Suprapubic skin (tissue), 4 donors: ENCODE results near the gene CD63. TPM values are rescaled to one million over a fixed set of nuclear protein-coding genes. Genes with fewer than 3 reads are reported as not detected.

Experiments
- DNase-seq, 2 donors: peaks; one replicate each; pipeline ENCODE4 v3.0.0-alpha.2; 2019; ENCODE audit warnings: low spot score in 2 of 2
- H3K27ac ChIP-seq: fragments of 200-600 bp; sonication (generic); one replicate; pipeline ENCODE4 v1.5.1; 2019
- H3K27me3 ChIP-seq: fragments of 200-600 bp; sonication (generic); one replicate; pipeline ENCODE4 v1.5.1; 2019
- H3K36me3 ChIP-seq: fragments of 200-600 bp; sonication (generic); one replicate; pipeline ENCODE4 v1.5.1; 2019
- H3K4me1 ChIP-seq: fragments of 200-600 bp; sonication (generic); one replicate; pipeline ENCODE4 v1.5.1; 2019
- H3K4me3 ChIP-seq: fragments of 200-600 bp; sonication (generic); one replicate; pipeline ENCODE4 v1.5.1; 2019; ENCODE audit warnings: mild to moderate bottlenecking
- H3K9me3 ChIP-seq: fragments of 200-600 bp; sonication (generic); one replicate; pipeline ENCODE4 v1.5.1; 2019
- CTCF ChIP-seq, 2 donors: fragments of 200-600 bp in 1 of 2; fragments of 450-650 bp in 1 of 2; sonication (generic) in 1 of 2; IDR thresholded peaks; one replicate each; pipeline ENCODE4 v1.5.1; 2016 to 2019; ENCODE audit warnings: antibody characterized with exemption in 2 of 2, mild to moderate bottlenecking in 1 of 2, moderate library complexity in 1 of 2
- EP300 ChIP-seq: sonication (generic); formaldehyde crosslinking; IDR thresholded peaks from one replicate; pipeline ENCODE4 v1.6.1; 2017; ENCODE audit warnings: antibody characterized with exemption
- POLR2A ChIP-seq, 2 donors: fragments of 450-650 bp; IDR thresholded peaks; one replicate each; pipeline ENCODE4 v1.6.1; 2017; ENCODE audit warnings: antibody characterized with exemption in 2 of 2, mild to moderate bottlenecking in 2 of 2, moderate library complexity in 2 of 2
- POLR2AphosphoS5 ChIP-seq, 3 donors: sonication (generic); formaldehyde crosslinking; IDR thresholded peaks; one replicate each; pipeline ENCODE4 v1.6.1; 2017; ENCODE audit warnings: antibody characterized with exemption in 3 of 3
- WGBS: methylation state at CpG from one replicate; pipeline ENCODE4 v1.1.5; 2018; 5-methylcytosine and 5-hydroxymethylcytosine counted together
- total RNA-seq, 4 donors: library from RNA; depleted of rRNA; stranded (reverse); fragments of >200 nt; gene quantifications; one replicate each; pipeline ENCODE4 v1.1.0, GENCODE V29; 2016

Gene CD63
- total RNA-seq, 4 donors from 2014 or later, result 176 to 303 (median 193) TPM

- WGBS, result under 1% methylated on average over 20 of the region's 73 CpGs
- peak; percentile 75 to 85 for DNase-seq
- H3K36me3 ChIP-seq, result no peaks in the 10 kb centered on the region
- peaks cover 32% of the 10 kb centered on the region for H3K4me1 ChIP-seq
- H3K9me3 ChIP-seq, result no peaks in the 10 kb centered on the region
- no peak overlapping the region for H3K27ac ChIP-seq
- H3K4me3 ChIP-seq, result peak overlapping the region; percentile 54
- TF ChIP-seq CTCF (IDR thresholded peaks at IDR 0.05) (no peak), EP300 (no peak), POLR2A (IDR thresholded peaks at IDR 0.05) (no peak), POLR2AphosphoS5 (IDR thresholded peaks at IDR 0.05) (no peak)
- H3K27me3 ChIP-seq, result no peaks in the 10 kb centered on the region
Observed at GRCh38 chr12:55743406-55744339, 14.9 kb upstream of the CD63 start.

- DNase-seq, result peak; percentile 80 to 87
- H3K9me3 ChIP-seq, result no peaks in the 10 kb centered on the region
- no peaks in the 10 kb centered on the region for H3K36me3 ChIP-seq
- peak within 1 kb of the TSS; percentile 54 for H3K4me3 ChIP-seq
- H3K27ac ChIP-seq, result no peak within 1 kb of the TSS
- no peaks in the 10 kb centered on the region for H3K27me3 ChIP-seq
- TF ChIP-seq EP300, result no peak
- TF ChIP-seq POLR2A (IDR thresholded peaks at IDR 0.05), result no peak
- no peak for TF ChIP-seq POLR2AphosphoS5 (IDR thresholded peaks at IDR 0.05)
- no peak for TF ChIP-seq CTCF (IDR thresholded peaks at IDR 0.05)
- peaks cover 40% of the 10 kb centered on the region for H3K4me1 ChIP-seq
- WGBS, result under 1% methylated on average over 17 of the region's 53 CpGs
Observed at GRCh38 chr12:55742719-55743405, 14.1 kb upstream of the CD63 start, which contains the start of gene GDF11. Gene GDF11, plus strand, starts transcription at chr12:55743122. Its CDS starts 195 bp downstream, at chr12:55743317.

GRCh38 chr12:55741931-55742680 lies 13.3 kb upstream of the CD63 start:
- WGBS, result 24% methylated on average over 3 of the region's 3 CpGs
- Histone ChIP-seq H3K4me3 (peak overlapping the region; percentile 54), H3K36me3 (no peaks in the 10 kb centered on the region), H3K9me3 (no peaks in the 10 kb centered on the region), H3K27ac (no peak overlapping the region), H3K4me1 (peaks cover 48% of the 10 kb centered on the region), H3K27me3 (no peaks in the 10 kb centered on the region)
- DNase-seq, result no peak
- no peak for TF ChIP-seq POLR2A (IDR thresholded peaks at IDR 0.05)
- TF ChIP-seq POLR2AphosphoS5 (IDR thresholded peaks at IDR 0.05), result no peak
- TF ChIP-seq CTCF (IDR thresholded peaks at IDR 0.05), result no peak
- no peak for TF ChIP-seq EP300

GRCh38 chr12:55739025-55739378 lies 10.2 kb upstream of the CD63 start:
- DNase-seq, result no peak
- Histone ChIP-seq H3K9me3 (no peaks in the 10 kb centered on the region), H3K27ac (no peak overlapping the region), H3K27me3 (no peaks in the 10 kb centered on the region), H3K4me1 (peaks cover 32% of the 10 kb centered on the region), H3K36me3 (no peaks in the 10 kb centered on the region), H3K4me3 (peak overlapping the region; percentile 63)
- TF ChIP-seq EP300 (no peak), POLR2A (IDR thresholded peaks at IDR 0.05) (no peak), CTCF (IDR thresholded peaks at IDR 0.05) (no peak), POLR2AphosphoS5 (IDR thresholded peaks at IDR 0.05) (no peak)
- 72% methylated on average over 2 of the region's 2 CpGs for WGBS
